ENCODE measurements around the gene TUBA1A. TPM values are rescaled to one million over a fixed set of nuclear protein-coding genes. Genes with fewer than 3 reads are reported as not detected.

TUBA1A gene
- total RNA-seq, 4 donors from 2014 or later = 77.1 to 201 (median 92.6) TPM

- H3K27ac ChIP-seq = peak overlapping the region; percentile 73 to 83 (median 78)
- DNase-seq = no peak
- H3K9me3 ChIP-seq = no peaks in the 10 kb centered on the region
- in situ Hi-C loops (cut with MboI; ENCODE audit: low pct_ligation_motif_present in 1 of 4, low pct_unique_long_range_greater_than_20kb in 1 of 4, low sequenced_read_pairs in 3 of 4) (no loop called here), intact Hi-C loops (cut with DNase I; ENCODE audit: low total_unique reads) (no loop called here)
- peaks cover 0 to 21% (median 0%) of the 10 kb centered on the region in 4 donors for H3K4me1 ChIP-seq
- WGBS, 2 donors (ENCODE audit: low coverage in 1 of 2) = 89% methylated on average over 3 of the region's 3 CpGs
- no peaks in the 10 kb centered on the region for H3K27me3 ChIP-seq
- no peaks in the 10 kb centered on the region for H3K36me3 ChIP-seq
- no peak for TF ChIP-seq POLR2AphosphoS5 (IDR thresholded peaks at IDR 0.05)
- no peak for TF ChIP-seq EP300 (IDR thresholded peaks at IDR 0.05; ENCODE audit: low read depth)
- TF ChIP-seq POLR2A (IDR thresholded peaks at IDR 0.05) = no peak
- TF ChIP-seq, protein P1, sequence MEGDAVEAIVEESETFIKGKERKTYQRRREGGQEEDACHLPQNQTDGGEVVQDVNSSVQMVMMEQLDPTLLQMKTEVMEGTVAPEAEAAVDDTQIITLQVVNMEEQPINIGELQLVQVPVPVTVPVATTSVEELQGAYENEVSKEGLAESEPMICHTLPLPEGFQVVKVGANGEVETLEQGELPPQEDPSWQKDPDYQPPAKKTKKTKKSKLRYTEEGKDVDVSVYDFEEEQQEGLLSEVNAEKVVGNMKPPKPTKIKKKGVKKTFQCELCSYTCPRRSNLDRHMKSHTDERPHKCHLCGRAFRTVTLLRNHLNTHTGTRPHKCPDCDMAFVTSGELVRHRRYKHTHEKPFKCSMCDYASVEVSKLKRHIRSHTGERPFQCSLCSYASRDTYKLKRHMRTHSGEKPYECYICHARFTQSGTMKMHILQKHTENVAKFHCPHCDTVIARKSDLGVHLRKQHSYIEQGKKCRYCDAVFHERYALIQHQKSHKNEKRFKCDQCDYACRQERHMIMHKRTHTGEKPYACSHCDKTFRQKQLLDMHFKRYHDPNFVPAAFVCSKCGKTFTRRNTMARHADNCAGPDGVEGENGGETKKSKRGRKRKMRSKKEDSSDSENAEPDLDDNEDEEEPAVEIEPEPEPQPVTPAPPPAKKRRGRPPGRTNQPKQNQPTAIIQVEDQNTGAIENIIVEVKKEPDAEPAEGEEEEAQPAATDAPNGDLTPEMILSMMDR (IDR thresholded peaks at IDR 0.05) = no peak
- H3K4me3 ChIP-seq = no peak overlapping the region
Measured at GRCh38 chr12:49223590-49224369, 34.9 kb upstream of the TUBA1A start.

DNA sequence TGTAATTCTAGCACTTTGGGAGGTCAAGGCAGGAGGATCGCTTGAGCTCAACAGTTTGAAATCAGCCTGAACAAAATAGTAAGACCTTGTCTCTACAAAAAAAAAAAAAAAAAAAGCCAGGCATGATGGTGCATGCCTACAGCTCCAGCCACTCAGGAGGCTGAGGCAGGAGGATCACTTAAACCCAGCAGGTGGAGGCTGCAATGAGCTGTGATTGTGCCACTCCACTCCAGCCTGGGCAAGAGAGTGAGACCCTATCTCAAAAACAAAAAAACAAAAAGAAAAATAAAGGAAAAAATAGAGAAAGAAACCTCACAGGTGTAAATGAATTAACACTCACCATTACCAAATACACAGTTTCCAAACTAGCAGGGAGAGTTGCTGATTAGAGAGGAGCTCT lies 34.2 kb upstream of the TUBA1A start:
- in situ Hi-C loops (cut with MboI; ENCODE audit: low pct_ligation_motif_present in 1 of 4, low pct_unique_long_range_greater_than_20kb in 1 of 4, low sequenced_read_pairs in 3 of 4) = no loop called here
- H3K27ac ChIP-seq = peak overlapping the region; percentile 73 to 83 (median 78)
- H3K9me3 ChIP-seq = no peaks in the 10 kb centered on the region
- no peak for TF ChIP-seq EP300 (IDR thresholded peaks at IDR 0.05; ENCODE audit: low read depth)
- TF ChIP-seq POLR2A (IDR thresholded peaks at IDR 0.05) = no peak
- TF ChIP-seq POLR2AphosphoS5 (IDR thresholded peaks at IDR 0.05) = no peak
- TF ChIP-seq, protein P1 (IDR thresholded peaks at IDR 0.05) = no peak
- no peaks in the 10 kb centered on the region for H3K36me3 ChIP-seq
- no peak for DNase-seq
- 100% methylated on average over 1 of the region's 1 CpG; no CpG with 5 or more reads in 1 of the 2 donors for WGBS, 2 donors (ENCODE audit: low coverage in 1 of 2)
- intact Hi-C loops (cut with DNase I; ENCODE audit: low total_unique reads) = no loop called here
- H3K4me1 ChIP-seq = peaks cover 0 to 21% (median 0%) of the 10 kb centered on the region in 4 donors
- H3K27me3 ChIP-seq = no peaks in the 10 kb centered on the region
- H3K4me3 ChIP-seq = no peak overlapping the region

GRCh38 chr12:49220972-49221371 lies 32.1 kb upstream of the TUBA1A start:
- Histone ChIP-seq H3K9me3 (no peaks in the 10 kb centered on the region), H3K4me3 (no peak overlapping the region), H3K27me3 (no peaks in the 10 kb centered on the region), H3K27ac (no peak overlapping the region), H3K4me1 (peaks cover 0 to 19% (median 0%) of the 10 kb centered on the region in 4 donors), H3K36me3 (no peaks in the 10 kb centered on the region)
- no peak for TF ChIP-seq POLR2AphosphoS5 (IDR thresholded peaks at IDR 0.05)
- no peak for TF ChIP-seq POLR2A (IDR thresholded peaks at IDR 0.05)
- TF ChIP-seq, protein P1 (IDR thresholded peaks at IDR 0.05) = no peak
- no peak for TF ChIP-seq EP300 (IDR thresholded peaks at IDR 0.05; ENCODE audit: low read depth)
- in situ Hi-C loops (cut with MboI; ENCODE audit: low pct_ligation_motif_present in 1 of 4, low pct_unique_long_range_greater_than_20kb in 1 of 4, low sequenced_read_pairs in 3 of 4) = no loop called here
- no peak for DNase-seq
- intact Hi-C loops (cut with DNase I; ENCODE audit: low total_unique reads) = no loop called here
- 80 to 92% methylated on average over 2 to 4 of the region's 4 CpGs for WGBS, 2 donors (ENCODE audit: low coverage in 1 of 2)

- DNase-seq = no peak
- Histone ChIP-seq H3K4me1 (peaks cover 5 to 24% (median 10%) of the 10 kb centered on the region in 4 donors), H3K27ac (no peak overlapping the region), H3K36me3 (no peaks in the 10 kb centered on the region), H3K9me3 (no peaks in the 10 kb centered on the region), H3K27me3 (no peaks in the 10 kb centered on the region), H3K4me3 (no peak overlapping the region)
- TF ChIP-seq, protein P1 (IDR thresholded peaks at IDR 0.05) = no peak
- intact Hi-C loops (cut with DNase I; ENCODE audit: low total_unique reads) = no loop called here
- 53 to 79% methylated on average over 4 to 11 of the region's 11 CpGs for WGBS, 2 donors (ENCODE audit: low coverage in 1 of 2)
- in situ Hi-C loops (cut with MboI; ENCODE audit: low pct_ligation_motif_present in 1 of 4, low pct_unique_long_range_greater_than_20kb in 1 of 4, low sequenced_read_pairs in 3 of 4) = no loop called here
Measured at GRCh38 chr12:49219417-49220026, 30.6 kb upstream of the TUBA1A start.
